Measurements from ENCODE around the gene CD274. TPM values are rescaled to one million over a fixed set of nuclear protein-coding genes. Genes with fewer than 3 reads are reported as not detected.
A peak's percentile ranks its signal among the peaks of the same experiment; 100 is the strongest.

Gene CD274
- 18.1 TPM for polyA plus RNA-seq (2012; ENCODE audit: low read depth, missing spikeins)

GRCh38 chr9:5450359-5451091 is at the start of gene CD274:
CD274 (plus strand) TSS chr9:5450542; CDS start chr9:5456114, 5,572 bp downstream.
- DNase-seq (ENCODE audit: insufficient read length, low spot score) (no peak), FAIRE-seq (peak; percentile 98)
- TF ChIP-seq POLR2AphosphoS5 (IDR thresholded peaks at IDR 0.05; ENCODE audit: low read depth, low read length): peak; percentile 92
- peak; percentile 80 for TF ChIP-seq POU2F2 (IDR thresholded peaks at IDR 0.05; ENCODE audit: low read depth, low read length)
- no peak for TF ChIP-seq SPI1 (IDR thresholded peaks at IDR 0.05; ENCODE audit: low read depth, low read length)
- no peak for TF ChIP-seq PAX5 (IDR thresholded peaks at IDR 0.05; ENCODE audit: insufficient read depth, low read length, severe bottlenecking)
- peak; percentile 90 for TF ChIP-seq POLR2A (IDR thresholded peaks at IDR 0.05; ENCODE audit: low read depth, low read length)
- TF ChIP-seq TAF1 (IDR thresholded peaks at IDR 0.05; ENCODE audit: low read depth, low read length): peak; percentile 92

- FAIRE-seq (no peak), DNase-seq (ENCODE audit: insufficient read length, low spot score) (no peak)
- TF ChIP-seq POU2F2 (IDR thresholded peaks at IDR 0.05; ENCODE audit: low read depth, low read length) (no peak), PAX5 (IDR thresholded peaks at IDR 0.05; ENCODE audit: insufficient read depth, low read length, severe bottlenecking) (no peak), TAF1 (IDR thresholded peaks at IDR 0.05; ENCODE audit: low read depth, low read length) (no peak), POLR2AphosphoS5 (IDR thresholded peaks at IDR 0.05; ENCODE audit: low read depth, low read length) (no peak), SPI1 (IDR thresholded peaks at IDR 0.05; ENCODE audit: low read depth, low read length) (no peak), POLR2A (IDR thresholded peaks at IDR 0.05; ENCODE audit: low read depth, low read length) (no peak)
These were observed 48.1 kb upstream of the CD274 start for GRCh38 chr9:5402217-5402616.

- no peak for FAIRE-seq
- TF ChIP-seq SPI1 (IDR thresholded peaks at IDR 0.05; ENCODE audit: low read depth, low read length) (no peak), POU2F2 (IDR thresholded peaks at IDR 0.05; ENCODE audit: low read depth, low read length) (no peak), TAF1 (IDR thresholded peaks at IDR 0.05; ENCODE audit: low read depth, low read length) (no peak), POLR2A (IDR thresholded peaks at IDR 0.05; ENCODE audit: low read depth, low read length) (no peak), PAX5 (IDR thresholded peaks at IDR 0.05; ENCODE audit: insufficient read depth, low read length, severe bottlenecking) (no peak), POLR2AphosphoS5 (IDR thresholded peaks at IDR 0.05; ENCODE audit: low read depth, low read length) (no peak)
- no peak for DNase-seq (ENCODE audit: insufficient read length, low spot score)
These were observed 41.7 kb upstream of the CD274 start for GRCh38 chr9:5408596-5408995.

GRCh38 chr9:5416953-5417352 is 33.4 kb upstream of the CD274 start:
- FAIRE-seq (no peak), DNase-seq (ENCODE audit: insufficient read length, low spot score) (no peak)
- TF ChIP-seq POLR2A (IDR thresholded peaks at IDR 0.05; ENCODE audit: low read depth, low read length) (no peak), TAF1 (IDR thresholded peaks at IDR 0.05; ENCODE audit: low read depth, low read length) (no peak), PAX5 (IDR thresholded peaks at IDR 0.05; ENCODE audit: insufficient read depth, low read length, severe bottlenecking) (no peak), SPI1 (IDR thresholded peaks at IDR 0.05; ENCODE audit: low read depth, low read length) (no peak), POLR2AphosphoS5 (IDR thresholded peaks at IDR 0.05; ENCODE audit: low read depth, low read length) (no peak), POU2F2 (IDR thresholded peaks at IDR 0.05; ENCODE audit: low read depth, low read length) (no peak)

GRCh38 chr9:5418481-5418880 is 31.9 kb upstream of the CD274 start:
- TF ChIP-seq TAF1 (IDR thresholded peaks at IDR 0.05; ENCODE audit: low read depth, low read length): no peak
- TF ChIP-seq POLR2A (IDR thresholded peaks at IDR 0.05; ENCODE audit: low read depth, low read length): no peak
- no peak for TF ChIP-seq PAX5 (IDR thresholded peaks at IDR 0.05; ENCODE audit: insufficient read depth, low read length, severe bottlenecking)
- TF ChIP-seq SPI1 (IDR thresholded peaks at IDR 0.05; ENCODE audit: low read depth, low read length): no peak
- no peak for TF ChIP-seq POLR2AphosphoS5 (IDR thresholded peaks at IDR 0.05; ENCODE audit: low read depth, low read length)
- TF ChIP-seq POU2F2 (IDR thresholded peaks at IDR 0.05; ENCODE audit: low read depth, low read length): no peak
- no peak for DNase-seq (ENCODE audit: insufficient read length, low spot score)
- FAIRE-seq: no peak

- FAIRE-seq: peak; percentile 84
- DNase-seq (ENCODE audit: insufficient read length, low spot score): no peak
- TF ChIP-seq SPI1 (IDR thresholded peaks at IDR 0.05; ENCODE audit: low read depth, low read length) (no peak), POLR2AphosphoS5 (IDR thresholded peaks at IDR 0.05; ENCODE audit: low read depth, low read length) (no peak), TAF1 (IDR thresholded peaks at IDR 0.05; ENCODE audit: low read depth, low read length) (no peak), POU2F2 (IDR thresholded peaks at IDR 0.05; ENCODE audit: low read depth, low read length) (no peak), POLR2A (IDR thresholded peaks at IDR 0.05; ENCODE audit: low read depth, low read length) (no peak), PAX5 (IDR thresholded peaks at IDR 0.05; ENCODE audit: insufficient read depth, low read length, severe bottlenecking) (no peak)
These were observed 30.4 kb upstream of the CD274 start for GRCh38 chr9:5419987-5420386.

GRCh38 chr9:5421163-5421562 is 29.2 kb upstream of the CD274 start:
- TF ChIP-seq POLR2A (IDR thresholded peaks at IDR 0.05; ENCODE audit: low read depth, low read length) (no peak), POLR2AphosphoS5 (IDR thresholded peaks at IDR 0.05; ENCODE audit: low read depth, low read length) (no peak), PAX5 (IDR thresholded peaks at IDR 0.05; ENCODE audit: insufficient read depth, low read length, severe bottlenecking) (no peak), TAF1 (IDR thresholded peaks at IDR 0.05; ENCODE audit: low read depth, low read length) (no peak), POU2F2 (IDR thresholded peaks at IDR 0.05; ENCODE audit: low read depth, low read length) (no peak), SPI1 (IDR thresholded peaks at IDR 0.05; ENCODE audit: low read depth, low read length) (no peak)
- FAIRE-seq: no peak
- no peak for DNase-seq (ENCODE audit: insufficient read length, low spot score)

- TF ChIP-seq POLR2AphosphoS5 (IDR thresholded peaks at IDR 0.05; ENCODE audit: low read depth, low read length) (no peak), POLR2A (IDR thresholded peaks at IDR 0.05; ENCODE audit: low read depth, low read length) (no peak), SPI1 (IDR thresholded peaks at IDR 0.05; ENCODE audit: low read depth, low read length) (no peak), TAF1 (IDR thresholded peaks at IDR 0.05; ENCODE audit: low read depth, low read length) (no peak), POU2F2 (IDR thresholded peaks at IDR 0.05; ENCODE audit: low read depth, low read length) (no peak), PAX5 (IDR thresholded peaks at IDR 0.05; ENCODE audit: insufficient read depth, low read length, severe bottlenecking) (no peak)
- FAIRE-seq: no peak
- no peak for DNase-seq (ENCODE audit: insufficient read length, low spot score)
These were observed 28.1 kb upstream of the CD274 start for GRCh38 chr9:5422276-5422675.

GRCh38 chr9:5425006-5425628 is 25.2 kb upstream of the CD274 start:
- DNase-seq (ENCODE audit: insufficient read length, low spot score) (no peak), FAIRE-seq (peak; percentile 76)
- TF ChIP-seq POU2F2 (IDR thresholded peaks at IDR 0.05; ENCODE audit: low read depth, low read length) (no peak), TAF1 (IDR thresholded peaks at IDR 0.05; ENCODE audit: low read depth, low read length) (no peak), PAX5 (IDR thresholded peaks at IDR 0.05; ENCODE audit: insufficient read depth, low read length, severe bottlenecking) (no peak), POLR2AphosphoS5 (IDR thresholded peaks at IDR 0.05; ENCODE audit: low read depth, low read length) (no peak), SPI1 (IDR thresholded peaks at IDR 0.05; ENCODE audit: low read depth, low read length) (no peak), POLR2A (IDR thresholded peaks at IDR 0.05; ENCODE audit: low read depth, low read length) (no peak)
